ENCODE data around the gene CPSF4.

The CPSF4 gene

GRCh38 chr7:99438573-99439480 is at the start of gene CPSF4, which contains the start of gene PTCD1:
TSS of gene CPSF4 (plus strand) at chr7:99438943. CDS start at chr7:99439083, 140 bp downstream.
TSS of gene PTCD1 (minus strand) at chr7:99438798. CDS start at chr7:99435242, 3,556 bp downstream.
- DNase-seq = peak; percentile 55 to 97 (median 92)

- DNase-seq = no peak
Observed at GRCh38 chr7:99389772-99390171, 49.0 kb upstream of the CPSF4 start.

GRCh38 chr7:99390941-99391602 is 47.7 kb upstream of the CPSF4 start:
- DNase-seq = no peak

GRCh38 chr7:99392046-99392445 is 46.7 kb upstream of the CPSF4 start:
- no peak for DNase-seq

GRCh38 chr7:99392659-99393354 is 45.9 kb upstream of the CPSF4 start:
- DNase-seq = peak in 47 of 58 donors; percentile 10 to 81 (median 46)

GRCh38 chr7:99393355-99394187 is 45.2 kb upstream of the CPSF4 start:
- DNase-seq = peak in 28 of 58 donors; percentile 14 to 81 (median 52)

GRCh38 chr7:99394188-99394502 is 44.6 kb upstream of the CPSF4 start:
- DNase-seq = no peak

- no peak for DNase-seq
Observed at GRCh38 chr7:99395616-99396327, 43.0 kb upstream of the CPSF4 start.

- DNase-seq = no peak
Observed at GRCh38 chr7:99396418-99397296, 42.1 kb upstream of the CPSF4 start.

GRCh38 chr7:99397297-99397983 is 41.3 kb upstream of the CPSF4 start:
- no peak for DNase-seq

GRCh38 chr7:99398891-99399445 is 39.8 kb upstream of the CPSF4 start:
- no peak for DNase-seq

- no peak for DNase-seq
Observed at GRCh38 chr7:99399597-99399996, 39.1 kb upstream of the CPSF4 start.

- DNase-seq = no peak
Observed at GRCh38 chr7:99402854-99403253, 35.9 kb upstream of the CPSF4 start.

GRCh38 chr7:99403764-99404163 is 35.0 kb upstream of the CPSF4 start:
- DNase-seq = no peak

GRCh38 chr7:99404235-99404976 is 34.3 kb upstream of the CPSF4 start:
- no peak for DNase-seq

- DNase-seq = no peak
Observed at GRCh38 chr7:99404977-99405320, 33.8 kb upstream of the CPSF4 start.

- DNase-seq = no peak
Observed at GRCh38 chr7:99406557-99406956, 32.2 kb upstream of the CPSF4 start.
